K562 (cell line): ENCODE data around the gene OGFR. TPM values are rescaled to one million over a fixed set of nuclear protein-coding genes. Genes with fewer than 3 reads are reported as not detected.

Experiments used
- ATAC-seq: fragments of 200-7000 bp; cut with Tn5 transposase; 3 replicates; pipeline ENCODE4 v1.9.1; 2020; ENCODE audit warnings: moderate library complexity
- BruUV-seq: library from RNA; stranded (reverse); fragments of 400-500 nt; replicated peaks from 2 replicates; lab custom pipeline; 2021; lab: Mats Ljungman, UMichigan
- CTCF ChIA-PET: fragments of 300-600 bp; formaldehyde crosslinking; extraction: SDS; loops from one replicate; lab custom pipeline; 2021; ENCODE audit warnings: low intra/inter-chr PET ratio; lab: Yijun Ruan, JAX
- POLR2A ChIA-PET: fragments of 300-600, 350-650 bp; sonication (Branson Sonifier 250); formaldehyde crosslinking; extraction: SDS; loops from one replicate; lab custom pipeline; 2021; ENCODE audit warnings: antibody characterized with exemption, inconsistent platforms; lab: Yijun Ruan, JAX
- DNase-seq, 4 experiments: peaks; one replicate each; pipeline versions ENCODE4 v3.0.0 to v3.0.0-alpha.2; 2011 to 2018; ENCODE audit warnings: low spot score in 3 of 4, mixed read lengths in 3 of 4; ENCODE audit errors: extremely low read depth in 1 of 4
- FAIRE-seq: peaks from 2 replicates; lab custom pipeline; 2011; peaks lifted over from hg19 to GRCh38; lab: Jason Lieb, UNC
- H2AFZ ChIP-seq: 2 replicates; pipeline ENCODE4 v1.6.0; 2011; ENCODE audit warnings: low read depth, low read length, control low read depth, inconsistent platforms
- H3K27ac ChIP-seq: fragments of 200-600 bp; 3 replicates; pipeline ENCODE4 v1.8.0; 2011; ENCODE audit warnings: low read depth, mild to moderate bottlenecking, control low read depth, inconsistent platforms, low read length, moderate library complexity, mixed read lengths; ENCODE audit errors: extremely low read depth
- H3K27me3 ChIP-seq, 2 experiments: fragments of 300-600 bp in 1 of 2; 2 replicates in 1 of 2; 3 replicates in 1 of 2; pipeline versions ENCODE4 v1.6.0 to v1.8.0; 2011; ENCODE audit warnings: inconsistent platforms in 2 of 2, low read length in 2 of 2, mild to moderate bottlenecking in 1 of 2, mixed read lengths in 1 of 2, moderate library complexity in 1 of 2; ENCODE audit not compliant: control insufficient read depth in 2 of 2, insufficient read depth in 2 of 2
- H3K36me3 ChIP-seq: fragments of 300-600 bp; 3 replicates; pipeline ENCODE4 v1.8.0; 2011; ENCODE audit warnings: mild to moderate bottlenecking, low read length, inconsistent platforms; ENCODE audit not compliant: control insufficient read depth, insufficient read depth
- H3K4me1 ChIP-seq, 2 experiments: fragments of 200-600 bp in 1 of 2; replicated peaks in 1 of 2; 2 replicates in 1 of 2; 3 replicates in 1 of 2; pipeline versions ENCODE4 v1.5.1 to v1.8.0; 2011; ENCODE audit warnings: inconsistent platforms in 2 of 2, low read length in 2 of 2, mild to moderate bottlenecking in 1 of 2, mixed read lengths in 1 of 2, moderate library complexity in 1 of 2; ENCODE audit not compliant: control insufficient read depth in 2 of 2, insufficient read depth in 2 of 2
- H3K4me2 ChIP-seq: 2 replicates; pipeline ENCODE4 v1.6.1; 2011; ENCODE audit warnings: low read length, control low read depth, inconsistent platforms, mixed read lengths; ENCODE audit not compliant: insufficient read depth
- H3K4me3 ChIP-seq: fragments of 200-600 bp; sonication (generic), shearing (Covaris generic); 2 replicates; pipeline ENCODE4 v1.5.1; 2016; ENCODE audit warnings: control low read depth, inconsistent platforms
- H3K79me2 ChIP-seq: fragments of 200-600 bp; 3 replicates; pipeline ENCODE4 v1.8.0; 2011; ENCODE audit warnings: low read length, inconsistent platforms; ENCODE audit not compliant: control insufficient read depth, insufficient read depth
- H3K9ac ChIP-seq, 2 experiments: 2 replicates each; pipeline versions ENCODE4 v1.6.0 to v1.6.1; 2011; ENCODE audit warnings: low read depth in 2 of 2, low read length in 2 of 2, control low read depth in 1 of 2, inconsistent platforms in 1 of 2, mild to moderate bottlenecking in 1 of 2, mixed read lengths in 1 of 2; ENCODE audit not compliant: insufficient read depth in 1 of 2
- H3K9me1 ChIP-seq: one replicate; pipeline ENCODE4 v1.6.0; 2011; ENCODE audit warnings: inconsistent platforms, mild to moderate bottlenecking, low read length, moderate library complexity; ENCODE audit not compliant: control insufficient read depth, insufficient read depth
- H3K9me3 ChIP-seq: replicated peaks from 2 replicates; pipeline ENCODE4 v1.5.1; 2011; ENCODE audit warnings: low read depth, low read length, inconsistent platforms; ENCODE audit not compliant: control insufficient read depth, insufficient read depth
- H4K20me1 ChIP-seq: replicated peaks from 2 replicates; pipeline ENCODE4 v1.6.1; 2011; ENCODE audit warnings: low read length, inconsistent platforms, mixed read lengths; ENCODE audit not compliant: control insufficient read depth, insufficient read depth
- CEBPG ChIP-seq, 3 experiments: fragments of 200-800 bp in 1 of 3; sonication (Bioruptor generic) in 1 of 3; sonication (generic) in 1 of 3; formaldehyde crosslinking in 1 of 3; IDR thresholded peaks in 2 of 3; conservative IDR thresholded peaks in 1 of 3; 2 replicates each; pipeline versions ENCODE4 v1.6.1 to v1.8.0; 2016 to 2022; ENCODE audit warnings: missing compliant biosample characterization in 2 of 3, missing genetic modification characterization in 2 of 3, mild to moderate bottlenecking in 1 of 3, missing genetic modification reagents in 1 of 3
- HDAC1 ChIP-seq, 2 experiments: fragments of 450-650 bp; IDR thresholded peaks; 2 replicates each; pipeline ENCODE4 v1.6.1; 2016 to 2017; ENCODE audit warnings: inconsistent platforms in 1 of 2, mild to moderate bottlenecking in 1 of 2, moderate library complexity in 1 of 2
- RBM15 ChIP-seq: fragments of 200-400 bp; formaldehyde crosslinking; IDR thresholded peaks from 2 replicates; pipeline ENCODE4 v1.6.1; 2018; ENCODE audit warnings: mild to moderate bottlenecking, low read length, moderate library complexity; ENCODE audit not compliant: insufficient read depth
- TCFL5 ChIP-seq: fragments of 250-450 bp; sonication (Bioruptor Pico); conservative IDR thresholded peaks from 2 replicates; pipeline ENCODE4 v1.6.1; 2021; ENCODE audit warnings: mild to moderate bottlenecking, moderate library complexity, matching md5 sums
- WGBS: fragments of 100-300 bp; shearing (Covaris generic); methylation state at CpG from one replicate; pipeline ENCODE4 v1.1.6; 2016; ENCODE audit warnings: low coverage, mixed read lengths; ENCODE audit not compliant: insufficient coverage; ENCODE audit errors: missing lambda C conversion rate; 5-methylcytosine and 5-hydroxymethylcytosine counted together
- in situ Hi-C: fragments of 300-500 bp; cut with MboI; formaldehyde crosslinking; loops from 4 replicates; pipeline ENCODE4 v1.15.0; 2018; ENCODE audit warnings: inconsistent platforms, mixed read lengths
- intact Hi-C: fragments of 100-400 bp; cut with micrococcal nuclease; formaldehyde crosslinking; loops from 2 replicates; pipeline ENCODE4 v1.14.2; 2022
- polyA plus RNA-seq, 8 experiments: library from polyadenylated mRNA; depleted of rRNA in 4 of 8; stranded (reverse) in 5 of 8; unstranded in 3 of 8; fragments of >200 nt; fragmentation: Nextera tagmentation in 2 of 8; fragmentation: Illumina TruSeq in 1 of 8; extraction: Ambion mirVana in 2 of 8; extraction: Trizol in 1 of 8; gene quantifications; 2 replicates each; pipeline versions ENCODE4 v1.2.1 to v1.2.3, GENCODE V29; 2011 to 2014; ENCODE audit warnings: inconsistent platforms in 1 of 8, missing spikeins in 1 of 8
- total RNA-seq, 7 experiments: library from RNA; depleted of rRNA in 6 of 7; stranded (reverse); fragments of >200 nt in 6 of 7; fragmentation: Illumina TruSeq in 2 of 7; extraction: Trizol in 2 of 7; gene quantifications; 2 replicates each; pipeline versions ENCODE4 v1.2.1 to v1.2.3, GENCODE V29; 2011 to 2021; ENCODE audit warnings: low replicate concordance in 1 of 7
- TF ChIP-seq, protein P1 (sequence below): sonication (generic); formaldehyde crosslinking; IDR thresholded peaks from 2 replicates; pipeline ENCODE4 v1.8.0; 2023; ENCODE audit warnings: mild to moderate bottlenecking, missing genetic modification reagents
- TF ChIP-seq, protein P2 (sequence below): fragments of 250-450 bp; sonication (Bioruptor Pico); IDR thresholded peaks from 2 replicates; pipeline ENCODE4 v1.5.0; 2021; ENCODE audit warnings: mild to moderate bottlenecking, borderline replicate concordance
- TF ChIP-seq, protein P3 (sequence below): fragments of 450-650 bp; formaldehyde crosslinking; IDR thresholded peaks from 2 replicates; pipeline ENCODE4 v1.4.0; 2020; ENCODE audit warnings: mild to moderate bottlenecking, mixed read lengths

Gene OGFR
- total and polyA plus RNA-seq, 9 of the 15 experiments (the other 6 are each of a cell fraction or from before 2014, with no cell fraction given) = 0.39 to 56.3 (median 17.5) TPM

DNA sequence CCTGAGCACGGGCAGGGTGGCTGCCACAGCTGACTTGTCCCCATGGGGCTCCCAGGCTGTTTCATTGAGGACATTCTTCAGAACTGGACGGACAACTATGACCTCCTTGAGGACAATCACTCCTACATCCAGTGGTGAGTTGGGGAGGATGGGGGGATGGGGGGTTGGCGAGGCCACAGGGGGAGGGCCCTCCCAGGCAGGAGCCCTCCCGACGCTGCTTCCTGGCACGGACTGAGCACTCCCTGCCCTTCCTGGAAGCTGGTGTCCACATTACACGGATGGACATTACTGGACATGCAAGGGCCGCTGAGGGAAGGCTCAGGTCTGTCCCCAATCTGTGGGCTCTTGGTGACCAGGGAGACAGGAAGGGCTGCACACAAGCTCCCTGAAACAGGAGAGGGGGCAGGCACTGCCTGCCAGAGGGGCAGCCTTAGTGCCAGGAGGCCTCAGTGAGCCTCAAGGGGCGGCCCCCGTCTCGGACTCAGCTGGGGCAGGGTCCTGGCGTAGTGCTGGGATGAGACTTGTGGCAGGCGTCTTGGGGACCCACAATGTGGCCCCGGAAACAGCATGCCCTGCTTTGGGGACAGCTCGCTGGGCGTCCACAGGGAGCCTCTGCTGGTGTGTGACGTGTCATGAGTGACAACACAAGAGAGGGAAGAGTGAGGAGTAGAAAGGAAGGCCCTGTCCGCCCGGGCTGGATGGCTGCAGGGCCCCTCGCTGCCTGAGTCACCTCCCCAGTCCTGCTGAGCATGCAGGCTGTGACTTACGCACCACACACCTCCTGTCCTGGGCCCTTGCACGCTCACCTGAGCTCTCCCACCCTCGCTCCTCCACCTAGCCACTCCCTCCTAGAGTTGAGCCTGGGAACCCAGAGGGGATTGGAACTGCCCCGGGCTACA lies 5.1 kb downstream of the OGFR start:
- 97% methylated on average over 16 of the region's 24 CpGs for WGBS
- Histone ChIP-seq H3K36me3 (peaks cover 61% of the 10 kb centered on the region; the same call in 2 of the 3 replicates), H3K4me1 (peaks cover 7 to 74% of the 10 kb centered on the region in 2 experiments), H4K20me1 (peaks cover 4% of the 10 kb centered on the region), H3K9ac (peak overlapping the region in 1 of 2 experiments; percentile 64; a peak in 1 of 4 replicates), H2AFZ (no peak overlapping the region), H3K4me3 (no peak overlapping the region), H3K79me2 (peaks cover 24% of the 10 kb centered on the region), H3K9me1 (no peaks in the 10 kb centered on the region), H3K4me2 (no peak overlapping the region), H3K27me3 (no peaks in the 10 kb centered on the region), H3K27ac (no peak overlapping the region), H3K9me3 (no peaks in the 10 kb centered on the region)
- no peak for DNase-seq
- ChIA-PET CTCF (interaction anchor here (2.7 kb wide), 1 partner anchor 141 kb away, joined by 21 read pairs; no protein-coding TSS in a partner anchor), POLR2A (interaction anchor here (0.6 to 1.7 kb wide), 4 partner anchors 9 to 402 kb away, joined by 3 to 6 read pairs (median 3); no protein-coding TSS in a partner anchor)
- no peak for ATAC-seq
- intact Hi-C loops = loop anchor here (5.0 kb wide), 2 partner anchors 142 to 187 kb away; no protein-coding TSS in a partner anchor
- no peak for FAIRE-seq
- in situ Hi-C loops = loop anchor here (10.0 kb wide), 1 partner anchor 315 kb away; no protein-coding TSS in a partner anchor
- no TSS peak for BruUV-seq
- TF ChIP-seq, protein P1, sequence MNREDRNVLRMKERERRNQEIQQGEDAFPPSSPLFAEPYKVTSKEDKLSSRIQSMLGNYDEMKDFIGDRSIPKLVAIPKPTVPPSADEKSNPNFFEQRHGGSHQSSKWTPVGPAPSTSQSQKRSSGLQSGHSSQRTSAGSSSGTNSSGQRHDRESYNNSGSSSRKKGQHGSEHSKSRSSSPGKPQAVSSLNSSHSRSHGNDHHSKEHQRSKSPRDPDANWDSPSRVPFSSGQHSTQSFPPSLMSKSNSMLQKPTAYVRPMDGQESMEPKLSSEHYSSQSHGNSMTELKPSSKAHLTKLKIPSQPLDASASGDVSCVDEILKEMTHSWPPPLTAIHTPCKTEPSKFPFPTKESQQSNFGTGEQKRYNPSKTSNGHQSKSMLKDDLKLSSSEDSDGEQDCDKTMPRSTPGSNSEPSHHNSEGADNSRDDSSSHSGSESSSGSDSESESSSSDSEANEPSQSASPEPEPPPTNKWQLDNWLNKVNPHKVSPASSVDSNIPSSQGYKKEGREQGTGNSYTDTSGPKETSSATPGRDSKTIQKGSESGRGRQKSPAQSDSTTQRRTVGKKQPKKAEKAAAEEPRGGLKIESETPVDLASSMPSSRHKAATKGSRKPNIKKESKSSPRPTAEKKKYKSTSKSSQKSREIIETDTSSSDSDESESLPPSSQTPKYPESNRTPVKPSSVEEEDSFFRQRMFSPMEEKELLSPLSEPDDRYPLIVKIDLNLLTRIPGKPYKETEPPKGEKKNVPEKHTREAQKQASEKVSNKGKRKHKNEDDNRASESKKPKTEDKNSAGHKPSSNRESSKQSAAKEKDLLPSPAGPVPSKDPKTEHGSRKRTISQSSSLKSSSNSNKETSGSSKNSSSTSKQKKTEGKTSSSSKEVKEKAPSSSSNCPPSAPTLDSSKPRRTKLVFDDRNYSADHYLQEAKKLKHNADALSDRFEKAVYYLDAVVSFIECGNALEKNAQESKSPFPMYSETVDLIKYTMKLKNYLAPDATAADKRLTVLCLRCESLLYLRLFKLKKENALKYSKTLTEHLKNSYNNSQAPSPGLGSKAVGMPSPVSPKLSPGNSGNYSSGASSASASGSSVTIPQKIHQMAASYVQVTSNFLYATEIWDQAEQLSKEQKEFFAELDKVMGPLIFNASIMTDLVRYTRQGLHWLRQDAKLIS (CRISPR knock-in tag) = no peak
- TF ChIP-seq, protein P2, sequence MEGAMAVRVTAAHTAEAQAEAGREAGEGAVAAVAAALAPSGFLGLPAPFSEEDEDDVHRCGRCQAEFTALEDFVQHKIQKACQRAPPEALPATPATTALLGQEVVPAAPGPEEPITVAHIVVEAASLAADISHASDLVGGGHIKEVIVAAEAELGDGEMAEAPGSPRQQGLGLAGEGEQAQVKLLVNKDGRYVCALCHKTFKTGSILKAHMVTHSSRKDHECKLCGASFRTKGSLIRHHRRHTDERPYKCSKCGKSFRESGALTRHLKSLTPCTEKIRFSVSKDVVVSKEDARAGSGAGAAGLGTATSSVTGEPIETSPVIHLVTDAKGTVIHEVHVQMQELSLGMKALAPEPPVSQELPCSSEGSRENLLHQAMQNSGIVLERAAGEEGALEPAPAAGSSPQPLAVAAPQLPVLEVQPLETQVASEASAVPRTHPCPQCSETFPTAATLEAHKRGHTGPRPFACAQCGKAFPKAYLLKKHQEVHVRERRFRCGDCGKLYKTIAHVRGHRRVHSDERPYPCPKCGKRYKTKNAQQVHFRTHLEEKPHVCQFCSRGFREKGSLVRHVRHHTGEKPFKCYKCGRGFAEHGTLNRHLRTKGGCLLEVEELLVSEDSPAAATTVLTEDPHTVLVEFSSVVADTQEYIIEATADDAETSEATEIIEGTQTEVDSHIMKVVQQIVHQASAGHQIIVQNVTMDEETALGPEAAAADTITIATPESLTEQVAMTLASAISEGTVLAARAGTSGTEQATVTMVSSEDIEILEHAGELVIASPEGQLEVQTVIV = no peak
- TF ChIP-seq TCFL5 (CRISPR knock-in tag) (no peak), RBM15 (no peak), CEBPG (CRISPR knock-in tag; IDR thresholded peaks at IDR 0.05) (no peak), CEBPG (tag; conservative IDR thresholded peaks at IDR 0.05 in 1 of 2, IDR thresholded peaks at IDR 0.05 in 1 of 2) (no peak), HDAC1 (IDR thresholded peaks at IDR 0.05) (no peak)
- TF ChIP-seq, protein P3, sequence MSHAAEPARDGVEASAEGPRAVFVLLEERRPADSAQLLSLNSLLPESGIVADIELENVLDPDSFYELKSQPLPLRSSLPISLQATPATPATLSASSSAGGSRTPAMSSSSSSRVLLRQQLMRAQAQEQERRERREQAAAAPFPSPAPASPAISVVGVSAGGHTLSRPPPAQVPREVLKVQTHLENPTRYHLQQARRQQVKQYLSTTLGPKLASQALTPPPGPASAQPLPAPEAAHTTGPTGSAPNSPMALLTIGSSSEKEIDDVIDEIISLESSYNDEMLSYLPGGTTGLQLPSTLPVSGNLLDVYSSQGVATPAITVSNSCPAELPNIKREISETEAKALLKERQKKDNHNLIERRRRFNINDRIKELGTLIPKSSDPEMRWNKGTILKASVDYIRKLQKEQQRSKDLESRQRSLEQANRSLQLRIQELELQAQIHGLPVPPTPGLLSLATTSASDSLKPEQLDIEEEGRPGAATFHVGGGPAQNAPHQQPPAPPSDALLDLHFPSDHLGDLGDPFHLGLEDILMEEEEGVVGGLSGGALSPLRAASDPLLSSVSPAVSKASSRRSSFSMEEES (CRISPR knock-in tag) = no peak
